Thyroid gland (tissue), 4 donors: Measurements from ENCODE around the gene CD5L. TPM values are rescaled to one million over a fixed set of nuclear protein-coding genes. Genes with fewer than 3 reads are reported as not detected.

Experiments used
- DNase-seq, 2 donors: peaks; one replicate each; pipeline ENCODE4 v3.0.0-alpha.2; 2019
- H3K27ac ChIP-seq, 3 donors: fragments of 200-600 bp; sonication (generic); 1 replicate in 2 of 3; 2 replicates in 1 of 3; pipeline ENCODE4 v1.5.1; 2016 to 2019; ENCODE audit warnings: mild to moderate bottlenecking in 1 of 3, moderate library complexity in 1 of 3
- H3K27me3 ChIP-seq: fragments of 200-600 bp; sonication (generic); one replicate; pipeline ENCODE4 v1.5.1; 2019
- H3K36me3 ChIP-seq, 2 donors: fragments of 200-600 bp; sonication (generic); one replicate each; pipeline ENCODE4 v1.5.1; 2016 to 2019
- H3K4me1 ChIP-seq, 2 donors: fragments of 200-600 bp; sonication (generic); one replicate each; pipeline ENCODE4 v1.5.1; 2017 to 2019
- H3K4me3 ChIP-seq, 3 donors: fragments of 200-600 bp; sonication (generic); replicated peaks in 1 of 3; 1 replicate in 2 of 3; 2 replicates in 1 of 3; pipeline ENCODE4 v1.5.1; 2016; ENCODE audit warnings: mild to moderate bottlenecking in 1 of 3
- H3K9me3 ChIP-seq: fragments of 200-600 bp; sonication (generic); one replicate; pipeline ENCODE4 v1.5.1; 2017
- CTCF ChIP-seq, 6 experiments: fragments of 200-600 bp in 3 of 6; fragments of 450-650 bp in 3 of 6; sonication (generic) in 3 of 6; IDR thresholded peaks; one replicate each; pipeline ENCODE4 v1.5.1; 2016 to 2019; ENCODE audit warnings: antibody characterized with exemption in 6 of 6, mild to moderate bottlenecking in 2 of 6, inconsistent platforms in 1 of 6, moderate library complexity in 1 of 6
- POLR2A ChIP-seq, 2 donors: fragments of 450-650 bp; IDR thresholded peaks; one replicate each; pipeline ENCODE4 v1.6.1; 2017; ENCODE audit warnings: antibody characterized with exemption in 2 of 2, mild to moderate bottlenecking in 2 of 2, moderate library complexity in 1 of 2
- WGBS, 2 donors: methylation state at CpG; one replicate each; pipeline ENCODE4 v1.1.5; 2017; 5-methylcytosine and 5-hydroxymethylcytosine counted together
- intact Hi-C: fragments of 100-400 bp; cut with DNase I; formaldehyde crosslinking; loops from one replicate; pipeline ENCODE4 v1.15.1; 2023
- total RNA-seq, 4 donors: library from RNA; depleted of rRNA; stranded (reverse); fragments of >200 nt; gene quantifications; one replicate each; pipeline ENCODE4 v1.2.3, GENCODE V29; 2016

CD5L gene
- total RNA-seq, 4 donors from 2014 or later, result not detected

DNA sequence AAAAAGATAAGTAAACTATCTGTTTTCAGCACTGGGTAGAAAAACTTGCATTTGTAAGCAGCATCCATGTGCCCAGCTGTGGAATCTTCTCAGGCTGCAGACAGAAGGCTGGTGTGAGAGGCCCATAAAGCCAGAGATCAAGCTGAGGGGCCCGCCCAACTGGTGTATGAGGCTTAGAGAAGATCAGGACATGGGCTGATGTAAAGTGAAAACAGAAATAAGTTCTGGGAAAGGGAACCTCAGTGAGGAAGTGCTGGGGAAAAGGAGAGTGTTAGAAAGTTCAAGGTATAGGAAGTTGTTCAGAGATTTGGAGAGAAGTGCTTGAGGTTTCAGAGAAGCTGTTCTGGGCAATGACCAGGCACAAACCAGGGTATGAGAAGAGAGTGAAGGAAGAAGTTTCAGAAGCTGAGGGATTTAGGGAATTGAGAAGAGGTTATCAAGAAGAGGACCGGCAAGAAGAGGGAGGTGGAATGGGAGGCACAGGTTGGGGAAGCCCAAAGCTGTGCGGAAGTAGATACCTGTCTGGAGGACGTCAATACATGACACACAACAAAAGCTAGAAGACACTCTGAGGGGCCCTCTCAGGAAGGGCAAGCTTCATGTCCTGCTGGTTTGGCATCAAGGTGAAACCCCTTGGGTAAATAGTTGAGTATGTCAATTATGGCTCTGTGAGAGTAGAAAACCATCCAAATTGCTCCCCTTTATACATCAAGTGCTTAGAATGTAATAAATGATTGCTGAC, 2.7 kb upstream of the CD5L start:
- Histone ChIP-seq H3K27ac (no peak overlapping the region), H3K4me1 (no peaks in the 10 kb centered on the region), H3K36me3 (no peaks in the 10 kb centered on the region), H3K27me3 (no peaks in the 10 kb centered on the region), H3K4me3 (no peak overlapping the region), H3K9me3 (no peaks in the 10 kb centered on the region)
- WGBS, 2 donors, result 81 to 85% methylated on average over 4 of the region's 4 CpGs
- intact Hi-C loops, result no loop called here
- DNase-seq, result no peak
- TF ChIP-seq CTCF (IDR thresholded peaks at IDR 0.05), result no peak
- TF ChIP-seq POLR2A (IDR thresholded peaks at IDR 0.05), result no peak

- H3K36me3 ChIP-seq, result no peaks in the 10 kb centered on the region
- no peaks in the 10 kb centered on the region for H3K4me1 ChIP-seq
- TF ChIP-seq POLR2A (IDR thresholded peaks at IDR 0.05) (no peak), CTCF (IDR thresholded peaks at IDR 0.05) (no peak)
- intact Hi-C loops, result no loop called here
- DNase-seq, result no peak
- no peak overlapping the region for H3K4me3 ChIP-seq
- H3K27me3 ChIP-seq, result no peaks in the 10 kb centered on the region
- 88% methylated on average over 1 of the region's 1 CpG for WGBS, 2 donors
- H3K9me3 ChIP-seq, result no peaks in the 10 kb centered on the region
- H3K27ac ChIP-seq, result no peak overlapping the region
Observed at GRCh38 chr1:157842939-157843338, 1.3 kb upstream of the CD5L start.

- TF ChIP-seq POLR2A (IDR thresholded peaks at IDR 0.05) (no peak), CTCF (IDR thresholded peaks at IDR 0.05) (no peak)
- H3K4me1 ChIP-seq, result no peaks in the 10 kb centered on the region
- no peak for DNase-seq
- H3K9me3 ChIP-seq, result no peaks in the 10 kb centered on the region
- H3K4me3 ChIP-seq, result no peak overlapping the region
- H3K27ac ChIP-seq, result no peak overlapping the region
- intact Hi-C loops, result no loop called here
- H3K36me3 ChIP-seq, result no peaks in the 10 kb centered on the region
- no peaks in the 10 kb centered on the region for H3K27me3 ChIP-seq
Observed at GRCh38 chr1:157838966-157839365, 2.6 kb downstream of the CD5L start.

DNA sequence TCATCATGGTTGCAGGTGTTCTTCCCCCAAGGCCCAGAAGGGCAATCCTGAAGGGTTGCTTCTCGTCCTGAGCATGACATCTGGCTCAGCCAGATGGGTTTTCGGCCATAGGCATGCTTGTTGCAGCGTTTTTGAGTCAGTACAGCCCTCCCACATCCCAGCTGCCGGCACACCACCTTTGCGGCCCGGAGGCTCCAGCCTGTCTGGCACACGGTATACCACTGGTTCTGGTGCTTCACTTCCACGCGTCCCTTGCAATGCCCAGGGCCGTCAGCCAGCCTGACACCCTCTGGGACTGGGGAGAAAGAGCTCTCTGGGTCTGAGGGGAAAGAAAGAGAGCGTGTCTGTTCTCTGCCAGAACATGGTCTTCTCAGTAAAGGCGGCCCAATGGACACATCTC, 7.2 kb downstream of the CD5L start:
- Histone ChIP-seq H3K27ac (no peak overlapping the region), H3K36me3 (no peaks in the 10 kb centered on the region), H3K9me3 (no peaks in the 10 kb centered on the region), H3K4me1 (no peaks in the 10 kb centered on the region), H3K4me3 (no peak overlapping the region), H3K27me3 (no peaks in the 10 kb centered on the region)
- intact Hi-C loops, result no loop called here
- no peak for TF ChIP-seq POLR2A (IDR thresholded peaks at IDR 0.05)
- TF ChIP-seq CTCF (IDR thresholded peaks at IDR 0.05), result no peak
- WGBS, 2 donors, result 83 to 91% methylated on average over 10 to 12 of the region's 12 CpGs
- DNase-seq, result no peak

GRCh38 chr1:157833145-157833544, 8.5 kb downstream of the CD5L start:
- DNase-seq, result no peak
- 82 to 83% methylated on average over 6 of the region's 6 CpGs for whole genome bisulfite sequencing, 2 donors
- Histone ChIP-seq H3K9me3 (no peaks in the 10 kb centered on the region), H3K4me1 (no peaks in the 10 kb centered on the region), H3K27me3 (no peaks in the 10 kb centered on the region), H3K27ac (no peak overlapping the region), H3K4me3 (no peak overlapping the region), H3K36me3 (no peaks in the 10 kb centered on the region)
- intact Hi-C loops, result no loop called here
- no peak for TF ChIP-seq CTCF (IDR thresholded peaks at IDR 0.05)
